ENCODE measurements around the gene SENP2.

The SENP2 gene

DNA sequence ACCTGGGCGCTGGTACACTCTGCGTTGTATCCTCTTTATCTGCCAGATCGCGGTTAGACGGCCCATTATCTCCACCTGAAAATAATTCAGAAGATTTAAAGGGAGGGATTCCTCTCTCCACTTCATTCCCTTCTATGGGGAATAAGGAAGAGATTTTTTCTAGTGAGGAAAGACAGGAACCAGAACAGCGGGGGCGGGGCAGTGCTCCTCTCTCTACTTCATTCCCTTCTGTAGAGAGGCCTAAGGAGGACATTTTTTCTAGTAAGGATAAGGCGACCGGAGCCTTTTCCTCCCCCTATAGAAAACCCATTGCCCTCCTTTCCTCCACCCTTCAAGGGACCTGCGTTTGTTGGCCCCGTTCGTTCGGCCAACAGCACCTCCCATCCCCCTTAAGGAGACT, 25.4 kb upstream of the SENP2 start:
- H3K4me1 ChIP-seq (ENCODE audit: control insufficient read depth, insufficient read depth, low read depth, low read length), result peaks cover 9% of the 10 kb centered on the region
- WGBS, result 77% methylated on average over 10 of the region's 13 CpGs
- no peak overlapping the region for H3K9ac ChIP-seq (ENCODE audit: low read length)
- no peak overlapping the region for H2BK120ac ChIP-seq (ENCODE audit: low read depth, low read length)
- no peak overlapping the region for H3K4me3 ChIP-seq (ENCODE audit: insufficient read depth in 1 of 2, low read depth in 1 of 2, low read length in 2 of 2)
- H2BK12ac ChIP-seq (ENCODE audit: low read length in 2 of 2), result no peak overlapping the region
- H2BK15ac ChIP-seq (ENCODE audit: low read depth, poor library complexity, severe bottlenecking), result no peak overlapping the region
- H3K9me3 ChIP-seq (ENCODE audit: control insufficient read depth, low read length), result no peaks in the 10 kb centered on the region
- H3K23ac ChIP-seq (ENCODE audit: low read length in 2 of 2), result no peak overlapping the region
- no peak overlapping the region for H3K4ac ChIP-seq (ENCODE audit: low read depth in 1 of 2, low read length in 2 of 2)
- no peak overlapping the region for H3K18ac ChIP-seq (ENCODE audit: low read depth in 1 of 2, low read length in 2 of 2)
- no peak overlapping the region for H3K27ac ChIP-seq (ENCODE audit: low read length, poor library complexity, severe bottlenecking)
- no peak overlapping the region for H2BK5ac ChIP-seq (ENCODE audit: low read depth, low read length, poor library complexity, severe bottlenecking)
- H4K8ac ChIP-seq (ENCODE audit: low read length), result no peak overlapping the region
- H3K4me2 ChIP-seq (ENCODE audit: low read length, poor library complexity, severe bottlenecking), result no peak overlapping the region
- DNase-seq, result no peak
- H2AFZ ChIP-seq (ENCODE audit: low read depth, low read length), result no peak overlapping the region
- H3K14ac ChIP-seq (ENCODE audit: low read length in 2 of 2), result no peak overlapping the region
- no peak overlapping the region for H4K91ac ChIP-seq (ENCODE audit: low read length)
- no peaks in the 10 kb centered on the region for H3K79me1 ChIP-seq (replicated peaks; ENCODE audit: low read length, poor library complexity, severe bottlenecking)
- H3K27me3 ChIP-seq (ENCODE audit: control insufficient read depth in 1 of 2, insufficient read depth in 1 of 2, low read length in 2 of 2), result peaks cover 0 to 21% of the 10 kb centered on the region in 2 experiments
- H2AK5ac ChIP-seq (ENCODE audit: low read length, severe bottlenecking), result no peak overlapping the region
- no peaks in the 10 kb centered on the region for H3K36me3 ChIP-seq (ENCODE audit: control insufficient read depth in 1 of 2, insufficient read depth in 2 of 2, low read depth in 1 of 2, low read length in 2 of 2)

DNA sequence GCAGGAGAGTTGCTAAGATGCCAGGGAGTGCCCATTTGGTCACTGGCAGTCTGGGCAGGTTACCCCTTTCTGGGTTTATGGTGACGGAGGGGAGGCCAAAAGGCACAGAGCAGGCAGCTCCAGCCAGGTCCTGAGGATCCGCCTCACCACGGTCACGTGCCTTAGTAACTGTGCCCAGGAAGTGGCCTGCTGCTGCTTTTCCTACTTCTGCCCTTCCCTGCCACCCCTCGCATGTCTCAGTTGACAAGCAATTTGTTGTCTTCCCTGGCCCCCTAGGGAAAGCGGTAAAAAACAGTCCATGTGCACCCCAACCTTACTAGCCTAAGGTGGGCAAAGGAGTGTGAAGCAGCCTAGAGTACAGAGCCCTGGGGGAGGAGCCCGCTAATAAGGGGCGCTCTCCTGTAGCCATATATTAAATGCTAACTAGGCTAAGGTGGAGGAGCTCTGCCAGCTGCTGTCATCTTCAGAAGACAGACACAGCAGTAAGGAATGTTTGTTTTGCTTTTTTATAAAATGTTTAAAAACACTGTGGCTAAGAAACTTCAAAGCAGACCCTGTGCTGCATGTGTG, 24.6 kb upstream of the SENP2 start:
- Histone ChIP-seq H3K18ac (ENCODE audit: low read depth in 1 of 2, low read length in 2 of 2) (no peak overlapping the region), H3K23ac (ENCODE audit: low read length in 2 of 2) (no peak overlapping the region), H2AK5ac (ENCODE audit: low read length, severe bottlenecking) (no peak overlapping the region), H2BK15ac (ENCODE audit: low read depth, poor library complexity, severe bottlenecking) (no peak overlapping the region), H3K4me1 (ENCODE audit: control insufficient read depth, insufficient read depth, low read depth, low read length) (peaks cover 9% of the 10 kb centered on the region), H3K4me3 (ENCODE audit: insufficient read depth in 1 of 2, low read depth in 1 of 2, low read length in 2 of 2) (no peak overlapping the region), H3K4me2 (ENCODE audit: low read length, poor library complexity, severe bottlenecking) (no peak overlapping the region), H3K4ac (ENCODE audit: low read depth in 1 of 2, low read length in 2 of 2) (no peak overlapping the region), H3K9ac (ENCODE audit: low read length) (no peak overlapping the region), H3K27me3 (ENCODE audit: control insufficient read depth in 1 of 2, insufficient read depth in 1 of 2, low read length in 2 of 2) (peaks cover 0 to 21% of the 10 kb centered on the region in 2 experiments), H2AFZ (ENCODE audit: low read depth, low read length) (no peak overlapping the region), H2BK5ac (ENCODE audit: low read depth, low read length, poor library complexity, severe bottlenecking) (no peak overlapping the region), H3K79me1 (replicated peaks; ENCODE audit: low read length, poor library complexity, severe bottlenecking) (no peaks in the 10 kb centered on the region), H3K14ac (ENCODE audit: low read length in 2 of 2) (no peak overlapping the region), H2BK120ac (ENCODE audit: low read depth, low read length) (no peak overlapping the region), H3K27ac (ENCODE audit: low read length, poor library complexity, severe bottlenecking) (no peak overlapping the region), H4K8ac (ENCODE audit: low read length) (no peak overlapping the region), H2BK12ac (ENCODE audit: low read length in 2 of 2) (no peak overlapping the region), H3K36me3 (ENCODE audit: control insufficient read depth in 1 of 2, insufficient read depth in 2 of 2, low read depth in 1 of 2, low read length in 2 of 2) (no peaks in the 10 kb centered on the region), H3K9me3 (ENCODE audit: control insufficient read depth, low read length) (no peaks in the 10 kb centered on the region), H4K91ac (ENCODE audit: low read length) (no peak overlapping the region)
- DNase-seq, result no peak
- 88% methylated on average over 7 of the region's 8 CpGs for WGBS

DNA sequence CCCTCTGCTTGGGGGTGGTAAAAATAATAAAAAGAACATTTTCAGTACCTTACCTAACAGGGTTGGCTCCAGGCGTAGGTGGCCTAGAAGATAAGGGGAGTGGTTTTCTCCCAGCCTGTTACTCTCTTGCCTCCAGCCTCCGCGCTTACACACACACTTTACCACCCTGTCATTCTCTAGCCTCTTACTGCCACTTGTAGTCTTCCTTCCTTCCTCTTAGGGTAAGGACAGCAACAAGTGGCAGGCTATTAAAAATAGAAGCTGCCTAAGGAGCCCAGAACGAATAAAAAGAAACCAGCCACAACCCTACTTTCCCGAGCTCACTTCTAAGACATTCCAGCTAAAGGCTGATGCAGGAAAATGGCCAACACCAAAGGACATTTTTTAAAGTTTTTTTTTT, 24.1 kb upstream of the SENP2 start:
- H2BK5ac ChIP-seq (ENCODE audit: low read depth, low read length, poor library complexity, severe bottlenecking), result no peak overlapping the region
- 61% methylated on average over 5 of the region's 5 CpGs for WGBS

DNA sequence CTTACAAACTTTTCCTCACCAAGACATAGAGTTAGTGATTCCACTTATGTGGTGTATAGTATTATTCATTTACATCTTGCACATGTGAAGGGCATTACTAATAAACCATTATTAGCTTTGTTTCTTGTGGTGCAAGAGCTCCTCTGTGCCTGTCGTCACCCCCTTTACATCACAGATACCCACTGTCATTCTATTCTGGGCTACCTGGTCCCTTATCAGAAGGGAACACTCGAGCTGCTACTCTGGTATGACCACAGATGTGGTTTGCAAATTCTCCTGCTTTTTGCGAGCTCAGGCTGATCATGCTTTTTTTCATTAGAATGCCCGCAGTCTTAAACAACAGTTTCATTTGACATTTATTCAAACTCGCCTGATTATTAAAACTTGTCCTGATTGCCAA, 13.9 kb upstream of the SENP2 start:
- 78% methylated on average over 5 of the region's 5 CpGs for WGBS
- no peak overlapping the region for H2BK15ac ChIP-seq (ENCODE audit: low read depth, poor library complexity, severe bottlenecking)

More for the DNA sequence above, 24.1 kb upstream of the SENP2 start:
- H3K27ac ChIP-seq (ENCODE audit: low read length, poor library complexity, severe bottlenecking), result no peak overlapping the region
- no peak overlapping the region for H2AFZ ChIP-seq (ENCODE audit: low read depth, low read length)
- no peak overlapping the region for H2BK120ac ChIP-seq (ENCODE audit: low read depth, low read length)
- peaks cover 0 to 21% of the 10 kb centered on the region in 2 experiments for H3K27me3 ChIP-seq (ENCODE audit: control insufficient read depth in 1 of 2, insufficient read depth in 1 of 2, low read length in 2 of 2)
- no peak overlapping the region for H4K8ac ChIP-seq (ENCODE audit: low read length)
- H3K4me2 ChIP-seq (ENCODE audit: low read length, poor library complexity, severe bottlenecking), result no peak overlapping the region
- no peak overlapping the region for H3K23ac ChIP-seq (ENCODE audit: low read length in 2 of 2)
- no peaks in the 10 kb centered on the region for H3K36me3 ChIP-seq (ENCODE audit: control insufficient read depth in 1 of 2, insufficient read depth in 2 of 2, low read depth in 1 of 2, low read length in 2 of 2)
- H3K9me3 ChIP-seq (ENCODE audit: control insufficient read depth, low read length), result no peaks in the 10 kb centered on the region
- H2BK15ac ChIP-seq (ENCODE audit: low read depth, poor library complexity, severe bottlenecking), result no peak overlapping the region
- no peak for DNase-seq
- H3K4ac ChIP-seq (ENCODE audit: low read depth in 1 of 2, low read length in 2 of 2), result no peak overlapping the region
- H3K4me3 ChIP-seq (ENCODE audit: insufficient read depth in 1 of 2, low read depth in 1 of 2, low read length in 2 of 2), result no peak overlapping the region
- H2AK5ac ChIP-seq (ENCODE audit: low read length, severe bottlenecking), result no peak overlapping the region
- no peak overlapping the region for H4K91ac ChIP-seq (ENCODE audit: low read length)
- H3K9ac ChIP-seq (ENCODE audit: low read length), result no peak overlapping the region
- peaks cover 9% of the 10 kb centered on the region for H3K4me1 ChIP-seq (ENCODE audit: control insufficient read depth, insufficient read depth, low read depth, low read length)
- H2BK12ac ChIP-seq (ENCODE audit: low read length in 2 of 2), result no peak overlapping the region
- no peaks in the 10 kb centered on the region for H3K79me1 ChIP-seq (replicated peaks; ENCODE audit: low read length, poor library complexity, severe bottlenecking)
- H3K18ac ChIP-seq (ENCODE audit: low read depth in 1 of 2, low read length in 2 of 2), result no peak overlapping the region
- H3K14ac ChIP-seq (ENCODE audit: low read length in 2 of 2), result no peak overlapping the region

More for the DNA sequence above, 13.9 kb upstream of the SENP2 start:
- Histone ChIP-seq H3K4me3 (ENCODE audit: insufficient read depth in 1 of 2, low read depth in 1 of 2, low read length in 2 of 2) (no peak overlapping the region), H3K27me3 (ENCODE audit: control insufficient read depth in 1 of 2, insufficient read depth in 1 of 2, low read length in 2 of 2) (peaks cover 0 to 4% of the 10 kb centered on the region in 2 experiments), H3K9me3 (ENCODE audit: control insufficient read depth, low read length) (no peaks in the 10 kb centered on the region), H2AFZ (ENCODE audit: low read depth, low read length) (no peak overlapping the region), H2AK5ac (ENCODE audit: low read length, severe bottlenecking) (no peak overlapping the region), H3K23ac (ENCODE audit: low read length in 2 of 2) (no peak overlapping the region), H4K91ac (ENCODE audit: low read length) (no peak overlapping the region), H3K4ac (ENCODE audit: low read depth in 1 of 2, low read length in 2 of 2) (no peak overlapping the region), H2BK5ac (ENCODE audit: low read depth, low read length, poor library complexity, severe bottlenecking) (no peak overlapping the region), H3K14ac (ENCODE audit: low read length in 2 of 2) (no peak overlapping the region), H3K9ac (ENCODE audit: low read length) (no peak overlapping the region), H2BK12ac (ENCODE audit: low read length in 2 of 2) (no peak overlapping the region), H3K36me3 (ENCODE audit: control insufficient read depth in 1 of 2, insufficient read depth in 2 of 2, low read depth in 1 of 2, low read length in 2 of 2) (no peaks in the 10 kb centered on the region), H3K18ac (ENCODE audit: low read depth in 1 of 2, low read length in 2 of 2) (no peak overlapping the region), H3K4me2 (ENCODE audit: low read length, poor library complexity, severe bottlenecking) (no peak overlapping the region), H3K27ac (ENCODE audit: low read length, poor library complexity, severe bottlenecking) (no peak overlapping the region), H2BK120ac (ENCODE audit: low read depth, low read length) (no peak overlapping the region), H4K8ac (ENCODE audit: low read length) (no peak overlapping the region), H3K4me1 (ENCODE audit: control insufficient read depth, insufficient read depth, low read depth, low read length) (no peaks in the 10 kb centered on the region), H3K79me1 (replicated peaks; ENCODE audit: low read length, poor library complexity, severe bottlenecking) (no peaks in the 10 kb centered on the region)
- DNase-seq, result no peak
